B cell (primary cell): ENCODE measurements around the gene ATG3. TPM values are rescaled to one million over a fixed set of nuclear protein-coding genes. Genes with fewer than 3 reads are reported as not detected.

Experiments used
- ATAC-seq: fragments of 200-7000 bp; cut with Tn5 transposase; one replicate; pipeline ENCODE4 v1.10.0; 2021; ENCODE audit warnings: low read depth, mild to moderate bottlenecking, moderate number of reproducible peaks, moderate library complexity
- CTCF ChIA-PET: fragments of 350-600 bp; sonication (Branson Sonifier 250); formaldehyde crosslinking; loops from one replicate; lab custom pipeline; 2021; ENCODE audit warnings: antibody characterized with exemption, inconsistent platforms; lab: Charles Lee
- POLR2A ChIA-PET: fragments of 350-600 bp; sonication (Branson Sonifier 250); formaldehyde crosslinking; loops from one replicate; lab custom pipeline; 2021; ENCODE audit warnings: antibody characterized with exemption; lab: Charles Lee
- DNase-seq: peaks from one replicate; pipeline ENCODE4 v3.0.0; 2013
- H2AFZ ChIP-seq: 2 replicates; pipeline ENCODE4 v1.6.1; 2012; ENCODE audit warnings: mild to moderate bottlenecking, low read depth, low read length; ENCODE audit not compliant: insufficient read depth, poor library complexity, severe bottlenecking
- H3K27ac ChIP-seq, 2 donors: 1 replicate in 1 of 2; 2 replicates in 1 of 2; pipeline ENCODE4 v1.5.1; 2012 to 2013; ENCODE audit warnings: low read length in 2 of 2, mild to moderate bottlenecking in 2 of 2, moderate library complexity in 1 of 2
- H3K27me3 ChIP-seq, 4 experiments: fragments of 200-600 bp in 1 of 4; sonication (generic) in 1 of 4; replicated peaks in 1 of 4; 1 replicate in 2 of 4; 2 replicates in 2 of 4; pipeline versions ENCODE4 v1.6.1 to v1.7.0; 2013 to 2016; ENCODE audit warnings: low read length in 3 of 4, mild to moderate bottlenecking in 2 of 4, mixed read lengths in 1 of 4, moderate library complexity in 1 of 4; ENCODE audit not compliant: insufficient read depth in 4 of 4, control insufficient read depth in 3 of 4; ENCODE audit errors: control extremely low read depth in 1 of 4
- H3K36me3 ChIP-seq, 2 experiments: replicated peaks in 1 of 2; 1 replicate in 1 of 2; 2 replicates in 1 of 2; pipeline versions ENCODE4 v1.6.1 to v1.7.1; 2013; ENCODE audit warnings: low read length in 1 of 2; ENCODE audit not compliant: insufficient read depth in 2 of 2, control insufficient read depth in 1 of 2; ENCODE audit errors: control extremely low read depth in 1 of 2, extremely low read depth in 1 of 2
- H3K4me1 ChIP-seq, 2 donors: fragments of 200-600 bp in 1 of 2; sonication (generic) in 1 of 2; 1 replicate in 1 of 2; 2 replicates in 1 of 2; pipeline versions ENCODE4 v1.5.1 to v1.6.1; 2013 to 2017; ENCODE audit warnings: low read length in 2 of 2; ENCODE audit not compliant: control insufficient read depth in 2 of 2, insufficient read depth in 2 of 2
- H3K4me2 ChIP-seq: replicated peaks from 2 replicates; pipeline ENCODE3; 2012; ENCODE audit warnings: mild to moderate bottlenecking, low read depth, low read length; ENCODE audit not compliant: poor library complexity, severe bottlenecking
- H3K4me3 ChIP-seq, 5 experiments: fragments of 200-600 bp in 1 of 5; sonication (generic) in 1 of 5; 1 replicate in 3 of 5; 2 replicates in 2 of 5; pipeline versions ENCODE4 v1.5.1 to v1.7.0; 2011 to 2016; ENCODE audit warnings: low read length in 4 of 5, mild to moderate bottlenecking in 4 of 5, low read depth in 2 of 5, control low read depth in 1 of 5, moderate library complexity in 1 of 5; ENCODE audit not compliant: insufficient read depth in 1 of 5; ENCODE audit errors: control extremely low read depth in 1 of 5, extremely low read depth in 1 of 5
- H3K79me2 ChIP-seq: fragments of 200-600 bp; sonication (generic); one replicate; pipeline ENCODE4 v1.6.0; 2016; ENCODE audit warnings: low read length; ENCODE audit not compliant: control insufficient read depth, insufficient read depth
- H3K9ac ChIP-seq: fragments of 200-600 bp; sonication (generic); 2 replicates; pipeline ENCODE4 v1.6.1; 2017; ENCODE audit warnings: mild to moderate bottlenecking, low read length, moderate library complexity
- H3K9me3 ChIP-seq, 3 donors: one replicate each; pipeline versions ENCODE4 v1.6.1 to v1.7.1; 2013; ENCODE audit warnings: low read length in 2 of 3; ENCODE audit not compliant: control insufficient read depth in 2 of 3, insufficient read depth in 1 of 3; ENCODE audit errors: control extremely low read depth in 1 of 3
- H4K20me1 ChIP-seq: 2 replicates; pipeline ENCODE4 v1.6.0; 2012; ENCODE audit warnings: mild to moderate bottlenecking, low read length; ENCODE audit not compliant: insufficient read depth, control insufficient read depth, poor library complexity, severe bottlenecking
- H3K27ac Mint-ChIP-seq: one replicate; pipeline ENCODE4 v1.8.0; 2021; ENCODE audit warnings: mixed read lengths
- H3K27me3 Mint-ChIP-seq: one replicate; pipeline ENCODE4 v1.8.0; 2021; ENCODE audit warnings: mixed read lengths
- H3K4me1 Mint-ChIP-seq: one replicate; pipeline ENCODE4 v1.8.0; 2021; ENCODE audit warnings: mixed read lengths
- H3K4me3 Mint-ChIP-seq: one replicate; pipeline ENCODE4 v1.8.0; 2021; ENCODE audit warnings: mixed read lengths
- H3K9me3 Mint-ChIP-seq: one replicate; pipeline ENCODE4 v1.8.0; 2022; ENCODE audit warnings: mixed read lengths; ENCODE audit not compliant: insufficient read depth
- EZH2 ChIP-seq: IDR thresholded peaks from 2 replicates; pipeline ENCODE4 v1.6.1; 2012; ENCODE audit warnings: borderline replicate concordance, low read depth, mild to moderate bottlenecking, moderate library complexity, low read length; ENCODE audit not compliant: insufficient read depth, poor library complexity, severe bottlenecking
- WGBS: methylation state at CpG from one replicate; pipeline ENCODE4 v1.1.5; 2013; ENCODE audit warnings: missing lambda C conversion rate; ENCODE audit not compliant: insufficient coverage; 5-methylcytosine and 5-hydroxymethylcytosine counted together
- intact Hi-C: fragments of 100-400 bp; cut with micrococcal nuclease; formaldehyde crosslinking; loops from one replicate; pipeline ENCODE4 v1.10.0; 2022
- polyA plus RNA-seq: library from polyadenylated mRNA; depleted of rRNA; stranded (reverse); fragments of >200 nt; gene quantifications from 2 replicates; pipeline ENCODE4 v1.2.3, GENCODE V29; 2012
- total RNA-seq, 2 donors: library from RNA; stranded (reverse); fragments of 120-200 nt in 1 of 2; gene quantifications; 1 replicate in 1 of 2; 2 replicates in 1 of 2; pipeline versions ENCODE4 v1.2.3 to v1.2.4, GENCODE V29; 2013 to 2022
- TF ChIP-seq, protein P1 (sequence below): fragments of 200-600 bp; IDR thresholded peaks from one replicate; pipeline ENCODE4 v1.8.0; 2022; ENCODE audit warnings: antibody characterized with exemption, mild to moderate bottlenecking

ATG3 gene
- total and polyA plus RNA-seq, 2 donors (not counting 1 experiment from before 2014, with no cell fraction given), result 25.2 to 54.9 TPM

DNA sequence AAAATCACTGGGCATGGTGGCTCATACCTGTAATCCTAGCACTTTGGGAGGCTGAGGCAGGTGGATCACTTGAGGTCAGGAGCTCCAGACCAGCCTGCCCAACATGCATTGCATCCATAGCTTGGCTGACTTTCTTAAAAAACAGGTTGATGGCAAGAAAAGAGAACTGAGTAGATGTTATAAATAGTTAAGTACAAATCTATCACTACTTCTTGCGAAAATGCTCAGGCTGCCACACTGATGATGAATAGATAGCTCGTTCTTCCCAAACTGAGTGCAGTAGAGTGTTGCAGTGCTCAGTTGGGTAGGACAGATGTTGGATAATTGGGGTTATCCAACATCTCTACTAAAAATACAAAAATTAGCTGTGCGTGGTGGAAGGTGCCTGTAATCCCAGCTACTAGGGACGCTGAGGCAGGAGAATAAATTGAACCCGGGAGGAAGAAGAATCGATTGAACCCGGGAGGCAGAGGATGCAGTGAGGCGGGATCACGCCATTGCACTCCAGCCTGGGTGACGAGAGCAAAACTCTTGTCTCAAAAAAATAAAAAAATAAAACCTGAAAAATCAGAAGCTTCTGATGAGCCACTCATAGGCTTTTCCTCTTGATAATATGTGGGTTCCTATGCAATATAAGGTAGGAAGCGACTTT, 63.7 kb downstream of the ATG3 start:
- Histone ChIP-seq H2AFZ (no peak overlapping the region), H3K9me3 (peaks cover 0 to 1% (median 0%) of the 10 kb centered on the region in 3 donors), H3K27ac (peak overlapping the region; percentile 92 to 96), H3K79me2 (peaks cover 84% of the 10 kb centered on the region), H3K4me2 (peak overlapping the region; percentile 71), H3K9ac (peak overlapping the region; percentile 81), H3K4me3 (peak overlapping the region; percentile 66 to 96 (median 82)), H4K20me1 (no peaks in the 10 kb centered on the region), H3K27me3 (no peaks in the 10 kb centered on the region), H3K36me3 (peaks cover 7 to 24% of the 10 kb centered on the region in 2 experiments), H3K4me1 (peaks cover 47 to 52% of the 10 kb centered on the region in 2 donors)
- TF ChIP-seq, protein P1, sequence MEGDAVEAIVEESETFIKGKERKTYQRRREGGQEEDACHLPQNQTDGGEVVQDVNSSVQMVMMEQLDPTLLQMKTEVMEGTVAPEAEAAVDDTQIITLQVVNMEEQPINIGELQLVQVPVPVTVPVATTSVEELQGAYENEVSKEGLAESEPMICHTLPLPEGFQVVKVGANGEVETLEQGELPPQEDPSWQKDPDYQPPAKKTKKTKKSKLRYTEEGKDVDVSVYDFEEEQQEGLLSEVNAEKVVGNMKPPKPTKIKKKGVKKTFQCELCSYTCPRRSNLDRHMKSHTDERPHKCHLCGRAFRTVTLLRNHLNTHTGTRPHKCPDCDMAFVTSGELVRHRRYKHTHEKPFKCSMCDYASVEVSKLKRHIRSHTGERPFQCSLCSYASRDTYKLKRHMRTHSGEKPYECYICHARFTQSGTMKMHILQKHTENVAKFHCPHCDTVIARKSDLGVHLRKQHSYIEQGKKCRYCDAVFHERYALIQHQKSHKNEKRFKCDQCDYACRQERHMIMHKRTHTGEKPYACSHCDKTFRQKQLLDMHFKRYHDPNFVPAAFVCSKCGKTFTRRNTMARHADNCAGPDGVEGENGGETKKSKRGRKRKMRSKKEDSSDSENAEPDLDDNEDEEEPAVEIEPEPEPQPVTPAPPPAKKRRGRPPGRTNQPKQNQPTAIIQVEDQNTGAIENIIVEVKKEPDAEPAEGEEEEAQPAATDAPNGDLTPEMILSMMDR, result no peak
- no peak for TF ChIP-seq EZH2
- 7% methylated on average over 5 of the region's 11 CpGs for WGBS
- H3K4me3 Mint-ChIP-seq, result peak overlapping the region; percentile 94
- peak; percentile 3 for ATAC-seq
- peak; percentile 38 for DNase-seq
- H3K9me3 Mint-ChIP-seq, result no peaks in the 10 kb centered on the region
- no peaks in the 10 kb centered on the region for H3K27me3 Mint-ChIP-seq
- ChIA-PET POLR2A (interaction anchor here (0.8 to 2.6 kb wide), 9 partner anchors 8 to 1716 kb away, joined by 3 to 26 read pairs (median 5); partner anchors contain the start of gene CD200), CTCF (interaction anchor here (1.0 to 5.7 kb wide), 15 partner anchors 8 to 386 kb away, joined by 3 to 32 read pairs (median 4); partner anchors contain the start of gene CD200)
- peak overlapping the region; percentile 97 for H3K27ac Mint-ChIP-seq
- peaks cover 68% of the 10 kb centered on the region for H3K4me1 Mint-ChIP-seq
- intact Hi-C loops, result loop anchor here (2.0 kb wide), 2 partner anchors 21 to 33 kb away; no protein-coding TSS in a partner anchor
